ENCODE data around the gene LDB2.
"Not testable (repeated sequence)": the region's sequence is repeated elsewhere in the genome, so short reads cannot be mapped to it uniquely, and the experiment has no call there.

LDB2 gene

DNA sequence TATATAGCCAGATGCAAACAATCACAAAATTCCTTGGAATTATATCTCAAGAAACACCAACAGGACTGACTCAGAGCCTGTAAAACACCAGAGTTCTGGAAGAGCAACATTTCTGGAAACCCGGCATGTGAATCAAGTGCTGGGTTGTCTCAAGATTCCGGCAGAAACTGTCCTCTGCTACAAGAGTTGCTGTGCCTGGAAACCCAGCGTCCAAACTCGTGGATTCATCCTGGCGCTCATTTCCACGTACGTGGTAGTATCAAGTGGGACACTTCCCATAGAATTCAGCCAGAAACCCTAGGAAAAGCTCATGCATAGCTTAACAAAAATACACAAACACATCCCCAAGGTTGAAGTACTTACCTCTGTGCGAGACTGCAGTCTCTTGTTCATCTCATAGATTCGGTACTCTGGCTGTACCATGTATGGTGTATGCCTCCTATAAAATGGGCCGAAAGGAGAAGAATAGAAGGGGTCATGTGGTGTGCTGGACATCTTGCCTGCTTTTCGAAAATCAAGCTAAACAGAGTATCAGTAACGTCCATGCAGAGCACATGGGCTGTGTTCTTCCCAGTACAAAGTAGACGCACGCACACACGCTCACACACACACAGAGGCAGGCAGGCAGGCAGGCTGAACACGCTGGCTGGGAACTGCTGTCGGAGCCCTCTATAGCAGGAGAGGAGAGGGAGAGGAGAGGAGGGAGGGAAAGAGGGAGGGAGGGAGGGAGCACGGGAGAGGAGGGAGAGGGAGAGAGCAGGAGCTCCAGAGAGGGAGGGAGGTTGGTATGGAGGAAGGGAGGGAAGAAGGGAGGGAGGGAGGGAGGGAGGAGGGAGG lies at the start of gene LDB2:
Gene LDB2 (minus strand): TSS at position 655 of the 837 bp plus-strand sequence.
- CTCF ChIA-PET: interaction anchor here (1.5 kb wide), 1 partner anchor 18 kb away, joined by 5 read pairs; no protein-coding TSS in a partner anchor
- DNase-seq: no peak

DNA sequence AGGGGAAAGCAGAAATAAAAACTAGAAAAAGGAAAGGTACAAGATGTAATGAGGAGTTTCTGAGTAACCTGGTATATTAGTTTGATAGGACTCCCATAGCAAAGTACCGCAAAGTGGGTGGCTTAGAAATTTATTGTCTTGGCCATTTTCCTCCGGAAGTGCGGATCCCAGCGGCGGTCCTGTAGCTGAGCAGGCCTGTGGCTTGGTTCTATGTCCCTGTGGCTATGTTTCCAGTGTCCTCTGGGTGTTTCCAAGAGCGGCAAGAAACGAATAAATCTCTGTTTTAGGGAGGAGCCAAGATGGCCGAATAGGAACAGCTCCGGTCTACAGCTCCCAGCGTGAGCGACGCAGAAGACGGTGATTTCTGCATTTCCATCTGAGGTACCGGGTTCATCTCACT lies 44.0 kb upstream of the LDB2 start:
- no peaks in the 10 kb centered on the region for H3K4me1 Mint-ChIP-seq
- no peaks in the 10 kb centered on the region for H3K36me3 Mint-ChIP-seq
- H3K27me3 Mint-ChIP-seq: no peaks in the 10 kb centered on the region
- peaks cover 7% of the 10 kb centered on the region for H3K9me3 Mint-ChIP-seq
- H3K27ac Mint-ChIP-seq: no peak overlapping the region
- CTCF ChIA-PET: no interaction called here
- no peak for DNase-seq
- no peak overlapping the region for H3K4me3 Mint-ChIP-seq

More for the DNA sequence above, at the start of gene LDB2:
- no peaks in the 10 kb centered on the region for H3K36me3 Mint-ChIP-seq
- H3K4me1 Mint-ChIP-seq: peaks cover 24% of the 10 kb centered on the region
- no peak within 1 kb of the TSS for H3K27ac Mint-ChIP-seq
- H3K4me3 Mint-ChIP-seq: no peak within 1 kb of the TSS
- no peaks in the 10 kb centered on the region for H3K9me3 Mint-ChIP-seq
- H3K27me3 Mint-ChIP-seq: peaks cover 29% of the 10 kb centered on the region

DNA sequence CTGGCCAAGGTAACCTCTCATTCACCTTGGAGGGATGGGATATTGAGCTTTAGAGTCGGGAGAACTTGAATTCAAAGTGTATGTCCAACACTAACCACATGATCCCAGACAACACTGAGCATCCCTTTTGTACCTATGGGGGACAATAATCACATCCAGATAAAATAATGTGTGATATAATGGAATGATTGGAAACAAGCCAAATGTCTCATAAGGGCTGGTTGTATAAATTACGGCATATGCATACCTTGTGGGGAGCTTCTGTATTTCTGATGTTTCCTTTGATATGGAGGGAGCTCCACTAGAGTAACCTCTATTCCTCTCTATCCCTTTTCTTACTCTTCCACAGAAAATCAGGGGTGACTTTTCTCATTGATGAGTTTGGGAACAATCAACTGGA lies 40.7 kb upstream of the LDB2 start:
- H3K9me3 Mint-ChIP-seq: peaks cover 7% of the 10 kb centered on the region
- no peak for DNase-seq
- H3K4me1 Mint-ChIP-seq: no peaks in the 10 kb centered on the region
- no peak overlapping the region for H3K27ac Mint-ChIP-seq
- no peak overlapping the region for H3K4me3 Mint-ChIP-seq
- no peaks in the 10 kb centered on the region for H3K27me3 Mint-ChIP-seq
- CTCF ChIA-PET: interaction anchor here (0.9 to 1.2 kb wide), 2 partner anchors 20 to 23 kb away, joined by 3 to 4 read pairs; no protein-coding TSS in a partner anchor
- H3K36me3 Mint-ChIP-seq: no peaks in the 10 kb centered on the region

DNA sequence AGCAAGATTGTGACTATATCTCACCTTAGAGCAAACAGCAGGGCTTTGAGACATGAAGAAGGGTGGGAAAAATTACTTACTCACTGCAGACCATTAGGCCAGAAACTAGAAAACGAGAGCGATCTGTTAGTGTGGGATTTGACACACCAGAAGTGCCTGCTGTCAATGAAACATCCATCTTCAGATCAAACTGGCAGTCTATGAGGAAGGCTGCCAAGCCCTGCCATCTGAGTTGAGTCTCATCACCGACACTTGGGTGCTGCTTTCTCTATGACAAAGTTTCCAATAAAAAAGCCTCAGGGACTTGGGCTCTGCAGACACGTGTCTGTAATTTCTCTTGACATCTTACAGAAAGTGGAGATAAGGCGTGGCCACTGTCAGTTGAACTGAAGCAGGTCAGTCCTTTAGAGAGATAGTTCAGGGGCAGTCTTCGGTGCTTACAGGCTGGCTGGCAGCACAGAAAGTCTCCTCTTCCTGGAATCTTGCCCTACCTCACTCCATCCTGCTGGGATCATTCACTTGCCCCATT lies 40.1 kb upstream of the LDB2 start:
- H3K36me3 Mint-ChIP-seq: no peaks in the 10 kb centered on the region
- no peaks in the 10 kb centered on the region for H3K4me1 Mint-ChIP-seq
- no peak overlapping the region for H3K27ac Mint-ChIP-seq
- CTCF ChIA-PET: no interaction called here
- no peaks in the 10 kb centered on the region for H3K27me3 Mint-ChIP-seq
- H3K9me3 Mint-ChIP-seq: peaks cover 7% of the 10 kb centered on the region
- DNase-seq: no peak
- H3K4me3 Mint-ChIP-seq: no peak overlapping the region

DNA sequence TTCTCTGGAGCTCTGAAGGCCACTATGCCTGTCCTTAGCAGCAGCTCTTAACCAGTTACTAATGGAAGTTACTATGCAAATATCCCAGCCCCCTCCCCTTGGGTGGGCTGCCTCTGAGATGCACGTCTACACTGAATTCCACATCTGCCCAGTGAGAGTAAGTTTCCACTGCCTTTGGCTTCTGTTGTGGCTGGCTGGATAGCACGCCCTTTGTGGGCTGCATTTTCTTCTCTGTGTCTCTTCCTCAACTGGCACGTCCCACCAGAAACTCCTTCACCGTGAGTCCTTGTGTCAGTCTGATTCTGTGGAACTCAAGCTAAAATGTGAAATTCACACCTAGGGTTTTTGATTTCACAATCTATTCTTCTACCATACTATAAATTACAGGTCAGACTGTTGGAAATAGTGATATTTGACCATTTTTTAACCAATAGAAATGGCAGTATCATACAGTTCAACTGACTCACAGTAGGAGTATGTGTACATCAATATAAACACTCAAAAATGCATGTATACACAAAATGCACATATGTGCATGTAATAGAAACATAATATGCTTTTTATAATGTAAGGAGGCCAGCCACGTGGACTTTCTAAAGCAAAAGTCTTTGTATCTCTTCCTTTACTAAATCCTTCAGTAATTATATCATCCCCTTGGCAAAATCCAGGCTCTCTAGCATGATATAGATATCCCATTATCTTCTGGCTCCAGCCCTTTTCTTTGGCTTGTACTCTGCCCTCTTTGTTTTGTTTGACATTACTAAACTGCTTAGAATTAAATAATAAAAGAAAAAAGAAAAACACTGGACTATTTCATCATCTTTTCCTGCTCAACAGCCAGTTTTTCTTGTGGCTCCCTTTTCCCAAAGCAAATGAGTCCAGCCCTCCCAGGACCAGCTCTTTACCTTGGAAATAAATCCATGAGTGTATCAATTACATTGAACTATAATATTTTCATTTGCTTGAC lies 33.2 kb upstream of the LDB2 start:
- Mint-ChIP-seq H3K36me3 (no peaks in the 10 kb centered on the region), H3K4me1 (no peaks in the 10 kb centered on the region), H3K4me3 (no peak overlapping the region), H3K27me3 (peaks cover 2% of the 10 kb centered on the region), H3K9me3 (no peaks in the 10 kb centered on the region), H3K27ac (no peak overlapping the region)
- CTCF ChIA-PET: no interaction called here
- DNase-seq: no peak

DNA sequence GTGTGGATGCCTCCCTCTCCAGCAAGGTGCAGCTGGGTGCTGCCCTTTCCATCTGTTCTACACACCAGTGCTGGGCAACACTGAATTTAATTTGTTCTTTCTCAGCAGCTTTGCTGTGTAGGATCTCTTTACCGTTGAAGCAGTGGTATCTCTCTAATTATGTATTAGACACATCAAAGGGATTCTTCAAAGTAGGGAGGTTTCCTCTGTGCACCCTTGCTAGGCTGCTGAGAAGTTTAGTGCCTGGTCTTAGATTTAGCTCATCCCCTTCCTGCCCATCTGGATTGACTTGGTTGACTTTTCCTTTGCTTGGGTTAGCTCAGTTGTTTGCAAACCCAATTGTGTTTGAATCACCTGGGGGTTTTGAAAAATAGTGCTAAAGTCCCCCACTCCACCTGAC lies 27.8 kb upstream of the LDB2 start:
- Mint-ChIP-seq H3K27ac (no peak overlapping the region), H3K36me3 (no peaks in the 10 kb centered on the region), H3K27me3 (peaks cover 11% of the 10 kb centered on the region), H3K4me3 (no peak overlapping the region), H3K4me1 (no peaks in the 10 kb centered on the region), H3K9me3 (no peaks in the 10 kb centered on the region)
- DNase-seq: no peak
- CTCF ChIA-PET: interaction anchor here (1.9 kb wide), 1 partner anchor 10 kb away, joined by 8 read pairs; no protein-coding TSS in a partner anchor

GRCh38 chr4:16918716-16919115 lies 20.3 kb upstream of the LDB2 start:
- not testable (repeated sequence) for H3K4me3 Mint-ChIP-seq, H3K4me1 Mint-ChIP-seq, H3K9me3 Mint-ChIP-seq, DNase-seq, H3K36me3 Mint-ChIP-seq, H3K27me3 Mint-ChIP-seq, H3K27ac Mint-ChIP-seq
- CTCF ChIA-PET: interaction anchor here (1.0 to 1.2 kb wide), 2 partner anchors 21 to 34 kb away, joined by 3 read pairs; no protein-coding TSS in a partner anchor

- H3K4me1 Mint-ChIP-seq: no peaks in the 10 kb centered on the region
- DNase-seq: peak; percentile 86
- no peaks in the 10 kb centered on the region for H3K27me3 Mint-ChIP-seq
- no peaks in the 10 kb centered on the region for H3K9me3 Mint-ChIP-seq
- H3K4me3 Mint-ChIP-seq: no peak overlapping the region
- no peaks in the 10 kb centered on the region for H3K36me3 Mint-ChIP-seq
- CTCF ChIA-PET: interaction anchor here (0.6 to 3.3 kb wide), 33 partner anchors 8 to 557 kb away, joined by 3 to 27 read pairs (median 3); partner anchors contain the start of gene LDB2
- no peak overlapping the region for H3K27ac Mint-ChIP-seq
Observed at GRCh38 chr4:16916719-16917337, 18.4 kb upstream of the LDB2 start.

DNA sequence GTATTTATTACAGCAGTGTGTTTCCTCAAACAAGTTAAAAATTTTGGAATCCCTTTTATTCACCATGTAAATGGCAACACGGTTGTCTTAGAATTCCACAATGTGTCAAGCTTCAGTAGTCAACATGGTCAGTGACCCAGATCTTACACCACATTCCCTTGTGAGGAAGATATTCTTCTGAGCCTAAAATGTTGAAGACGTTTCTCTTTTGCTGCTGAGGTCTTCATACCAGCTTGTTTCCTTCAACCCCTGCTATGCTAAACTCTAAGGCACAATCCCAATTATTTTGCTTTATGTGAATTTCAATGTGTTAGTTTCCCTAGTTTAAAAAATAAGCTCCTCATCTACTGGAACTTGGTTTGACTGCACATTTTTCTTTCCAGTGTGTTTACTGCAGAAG lies 17.6 kb upstream of the LDB2 start:
- H3K9me3 Mint-ChIP-seq: no peaks in the 10 kb centered on the region
- no peak for DNase-seq
- no peaks in the 10 kb centered on the region for H3K36me3 Mint-ChIP-seq
- H3K27me3 Mint-ChIP-seq: no peaks in the 10 kb centered on the region
- H3K4me1 Mint-ChIP-seq: no peaks in the 10 kb centered on the region
- H3K27ac Mint-ChIP-seq: no peak overlapping the region
- CTCF ChIA-PET: interaction anchor here (0.6 to 3.3 kb wide), 29 partner anchors 9 to 558 kb away, joined by 3 to 27 read pairs (median 4); partner anchors contain the start of gene LDB2
- H3K4me3 Mint-ChIP-seq: no peak overlapping the region

DNA sequence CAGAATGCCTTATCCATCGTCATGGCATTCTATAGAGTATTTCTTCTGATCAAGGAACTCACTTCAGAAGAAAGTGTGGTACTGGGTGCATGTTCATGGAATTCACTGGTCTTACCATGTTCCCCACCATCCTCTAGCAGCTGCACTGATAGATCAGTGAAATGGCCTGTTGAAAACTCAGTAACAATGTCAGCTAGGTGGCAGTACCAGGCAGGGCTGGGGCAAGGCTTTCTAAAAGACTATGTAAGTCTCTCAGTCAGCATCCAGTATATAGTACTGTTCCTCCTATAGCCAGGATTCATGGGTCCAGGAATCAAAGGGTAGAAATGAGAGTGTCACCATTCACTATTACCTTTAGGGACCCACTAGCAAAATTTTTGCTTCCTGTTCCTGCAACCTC lies 15.8 kb upstream of the LDB2 start:
- Mint-ChIP-seq H3K36me3 (no peaks in the 10 kb centered on the region), H3K4me3 (no peak overlapping the region), H3K9me3 (no peaks in the 10 kb centered on the region), H3K27ac (no peak overlapping the region), H3K27me3 (peaks cover 2% of the 10 kb centered on the region), H3K4me1 (no peaks in the 10 kb centered on the region)
- DNase-seq: no peak
- CTCF ChIA-PET: no interaction called here

GRCh38 chr4:16912896-16913295 lies 14.5 kb upstream of the LDB2 start:
- Mint-ChIP-seq H3K4me3 (no peak overlapping the region), H3K4me1 (no peaks in the 10 kb centered on the region), H3K27ac (no peak overlapping the region), H3K9me3 (no peaks in the 10 kb centered on the region), H3K36me3 (no peaks in the 10 kb centered on the region), H3K27me3 (peaks cover 3% of the 10 kb centered on the region)
- CTCF ChIA-PET: interaction anchor here (1.0 kb wide), 1 partner anchor 11 kb away, joined by 3 read pairs; no protein-coding TSS in a partner anchor
- no peak for DNase-seq

- Mint-ChIP-seq H3K36me3 (no peaks in the 10 kb centered on the region), H3K4me3 (no peak overlapping the region), H3K27me3 (peaks cover 3% of the 10 kb centered on the region), H3K9me3 (no peaks in the 10 kb centered on the region), H3K4me1 (no peaks in the 10 kb centered on the region), H3K27ac (no peak overlapping the region)
- CTCF ChIA-PET: no interaction called here
- no peak for DNase-seq
Observed at GRCh38 chr4:16909281-16909680, 10.8 kb upstream of the LDB2 start.

DNA sequence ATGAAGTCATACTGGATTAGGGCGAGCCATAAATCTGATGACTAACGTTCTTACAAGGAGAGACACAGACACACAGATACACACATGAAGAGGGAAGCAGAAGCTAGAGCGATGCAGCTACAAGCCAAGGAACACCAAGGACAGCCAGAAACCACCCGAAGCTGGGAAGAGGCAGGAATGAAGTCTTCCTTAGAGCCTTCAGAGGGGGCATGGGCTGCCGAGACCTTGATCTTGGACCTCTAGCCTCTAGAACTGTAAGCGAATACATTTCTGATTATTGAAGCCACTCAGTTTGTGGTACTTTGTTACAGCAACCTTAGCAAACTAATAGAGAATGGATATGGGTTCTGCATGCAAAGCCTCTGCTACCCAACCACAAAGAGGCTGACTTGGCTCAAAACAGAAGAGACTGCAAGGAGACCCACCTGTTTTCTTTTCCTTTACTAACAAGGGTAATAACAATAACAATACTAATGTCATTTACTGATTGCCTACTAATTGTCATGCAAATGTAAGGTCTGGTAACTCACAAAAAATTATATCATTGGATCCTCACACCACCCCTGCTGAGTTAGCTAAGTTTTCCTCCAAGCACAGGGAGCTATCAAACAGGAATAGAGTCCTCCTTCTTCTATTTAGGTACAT lies 10.1 kb upstream of the LDB2 start:
- Mint-ChIP-seq H3K9me3 (no peaks in the 10 kb centered on the region), H3K4me3 (no peak overlapping the region), H3K4me1 (no peaks in the 10 kb centered on the region), H3K27ac (no peak overlapping the region), H3K36me3 (no peaks in the 10 kb centered on the region), H3K27me3 (peaks cover 3% of the 10 kb centered on the region)
- DNase-seq: no peak
- CTCF ChIA-PET: no interaction called here
